PC-9 (cell line): ENCODE results near the gene FURIN. TPM values are rescaled to one million over a fixed set of nuclear protein-coding genes. Genes with fewer than 3 reads are reported as not detected.
A peak's percentile ranks its signal among the peaks of the same experiment; 100 is the strongest.

ENCODE experiments used
- BruUV-seq: library from RNA; stranded (reverse); fragments of 400-500 nt; replicated peaks from 2 replicates; lab custom pipeline; 2021; lab: Mats Ljungman, UMichigan
- CTCF ChIA-PET: fragments of 300-600 bp; sonication (Branson Sonifier 250); formaldehyde crosslinking; loops from one replicate; lab custom pipeline; 2022; ENCODE audit warnings: antibody characterized with exemption; lab: Charles Lee
- POLR2A ChIA-PET: fragments of 300-600 bp; sonication (Branson Sonifier 250); formaldehyde crosslinking; loops from one replicate; lab custom pipeline; 2022; ENCODE audit warnings: antibody characterized with exemption; ENCODE audit not compliant: unreplicated experiment; lab: Charles Lee
- DNase-seq, 2 experiments: peaks; one replicate each; pipeline versions ENCODE4 v3.0.0 to v3.0.0-alpha.2; 2015 to 2022; ENCODE audit warnings: mixed read lengths in 1 of 2
- H2AFZ ChIP-seq: fragments of 200-600 bp; sonication (generic); 2 replicates; pipeline ENCODE4 v1.8.1; 2017; ENCODE audit warnings: antibody characterized with exemption
- H3F3A ChIP-seq: fragments of 200-600 bp; sonication (generic); 2 replicates; pipeline ENCODE4 v1.8.1; 2017; ENCODE audit warnings: antibody characterized with exemption, mild to moderate bottlenecking, low read depth; ENCODE audit not compliant: insufficient read depth
- H3K27ac ChIP-seq: fragments of 200-600 bp; sonication (generic); 2 replicates; pipeline ENCODE4 v1.6.1; 2016; ENCODE audit warnings: mixed run types
- H3K27me3 ChIP-seq: fragments of 200-600 bp; sonication (generic); 2 replicates; pipeline ENCODE4 v1.6.1; 2016; ENCODE audit warnings: low read depth, mixed run types; ENCODE audit not compliant: insufficient read depth
- H3K36me3 ChIP-seq: fragments of 200-600 bp; sonication (generic); 2 replicates; pipeline ENCODE4 v1.6.1; 2016; ENCODE audit warnings: low read depth, mixed run types
- H3K4me1 ChIP-seq: fragments of 200-600 bp; sonication (generic); replicated peaks from 2 replicates; pipeline ENCODE4 v1.6.1; 2016; ENCODE audit warnings: mixed run types; ENCODE audit not compliant: insufficient read depth
- H3K4me2 ChIP-seq: fragments of 200-600 bp; sonication (generic); 2 replicates; pipeline ENCODE4 v1.6.1; 2017; ENCODE audit warnings: mixed run types
- H3K4me3 ChIP-seq: fragments of 200-600 bp; sonication (generic); 2 replicates; pipeline ENCODE4 v1.6.1; 2016; ENCODE audit warnings: mixed run types
- H3K79me2 ChIP-seq: fragments of 200-600 bp; sonication (generic); 2 replicates; pipeline ENCODE4 v1.6.1; 2017; ENCODE audit warnings: low read depth, mixed run types
- H3K9me2 ChIP-seq: fragments of 200-600 bp; sonication (generic); 2 replicates; pipeline ENCODE4 v1.8.1; 2017; ENCODE audit warnings: mild to moderate bottlenecking; ENCODE audit not compliant: insufficient read depth
- H3K9me3 ChIP-seq: fragments of 200-600 bp; sonication (generic); 2 replicates; pipeline ENCODE4 v1.8.1; 2016; ENCODE audit warnings: low read depth; ENCODE audit not compliant: insufficient read depth
- H4K20me1 ChIP-seq: fragments of 200-600 bp; sonication (generic); 2 replicates; pipeline ENCODE4 v1.8.1; 2017; ENCODE audit not compliant: insufficient read depth
- EZH2 ChIP-seq: fragments of 200-600 bp; sonication (generic); IDR thresholded peaks from 2 replicates; pipeline ENCODE4 v1.8.0; 2017; ENCODE audit warnings: antibody characterized with exemption, low read depth
- intact Hi-C: fragments of 100-400 bp; cut with micrococcal nuclease; formaldehyde crosslinking; loops from one replicate; pipeline ENCODE4 v1.10.0; 2022; ENCODE audit not compliant: unreplicated experiment
- total RNA-seq: library from RNA; stranded (reverse); gene quantifications from 2 replicates; pipeline ENCODE4 v1.2.3, GENCODE V29; 2021
- TF ChIP-seq, protein P1 (sequence below): fragments of 200-600 bp; sonication (generic); conservative IDR thresholded peaks from 2 replicates; pipeline ENCODE4 v1.6.1; 2017; ENCODE audit warnings: mixed run types, antibody characterized with exemption, mild to moderate bottlenecking, moderate library complexity

FURIN gene
- total RNA-seq, 1 experiment from 2014 or later = 50.4 TPM

GRCh38 chr15:90881978-90882721, 13.8 kb downstream of the FURIN start:
- Histone ChIP-seq H2AFZ (no peak overlapping the region), H3K4me3 (no peak overlapping the region), H3K4me2 (no peak overlapping the region), H3K9me3 (no peaks in the 10 kb centered on the region), H3K27me3 (no peaks in the 10 kb centered on the region), H3K4me1 (no peaks in the 10 kb centered on the region), H3F3A (peaks cover 7% of the 10 kb centered on the region; the same call in 1 of the 2 replicates), H3K79me2 (no peaks in the 10 kb centered on the region), H3K9me2 (no peaks in the 10 kb centered on the region), H3K36me3 (0 out of 2 replicates have a peak, but pooled peaks cover 5% of the 10 kb centered on the region), H3K27ac (no peak overlapping the region), H4K20me1 (peaks cover 4% of the 10 kb centered on the region; the same call in 1 of the 2 replicates)
- no TSS peak for BruUV-seq
- DNase-seq = no peak
- intact Hi-C loops = no loop called here
- CTCF ChIA-PET = no interaction called here
- POLR2A ChIA-PET = no interaction called here
- TF ChIP-seq EZH2 = no peak
- TF ChIP-seq, protein P1, sequence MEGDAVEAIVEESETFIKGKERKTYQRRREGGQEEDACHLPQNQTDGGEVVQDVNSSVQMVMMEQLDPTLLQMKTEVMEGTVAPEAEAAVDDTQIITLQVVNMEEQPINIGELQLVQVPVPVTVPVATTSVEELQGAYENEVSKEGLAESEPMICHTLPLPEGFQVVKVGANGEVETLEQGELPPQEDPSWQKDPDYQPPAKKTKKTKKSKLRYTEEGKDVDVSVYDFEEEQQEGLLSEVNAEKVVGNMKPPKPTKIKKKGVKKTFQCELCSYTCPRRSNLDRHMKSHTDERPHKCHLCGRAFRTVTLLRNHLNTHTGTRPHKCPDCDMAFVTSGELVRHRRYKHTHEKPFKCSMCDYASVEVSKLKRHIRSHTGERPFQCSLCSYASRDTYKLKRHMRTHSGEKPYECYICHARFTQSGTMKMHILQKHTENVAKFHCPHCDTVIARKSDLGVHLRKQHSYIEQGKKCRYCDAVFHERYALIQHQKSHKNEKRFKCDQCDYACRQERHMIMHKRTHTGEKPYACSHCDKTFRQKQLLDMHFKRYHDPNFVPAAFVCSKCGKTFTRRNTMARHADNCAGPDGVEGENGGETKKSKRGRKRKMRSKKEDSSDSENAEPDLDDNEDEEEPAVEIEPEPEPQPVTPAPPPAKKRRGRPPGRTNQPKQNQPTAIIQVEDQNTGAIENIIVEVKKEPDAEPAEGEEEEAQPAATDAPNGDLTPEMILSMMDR = no peak

DNA sequence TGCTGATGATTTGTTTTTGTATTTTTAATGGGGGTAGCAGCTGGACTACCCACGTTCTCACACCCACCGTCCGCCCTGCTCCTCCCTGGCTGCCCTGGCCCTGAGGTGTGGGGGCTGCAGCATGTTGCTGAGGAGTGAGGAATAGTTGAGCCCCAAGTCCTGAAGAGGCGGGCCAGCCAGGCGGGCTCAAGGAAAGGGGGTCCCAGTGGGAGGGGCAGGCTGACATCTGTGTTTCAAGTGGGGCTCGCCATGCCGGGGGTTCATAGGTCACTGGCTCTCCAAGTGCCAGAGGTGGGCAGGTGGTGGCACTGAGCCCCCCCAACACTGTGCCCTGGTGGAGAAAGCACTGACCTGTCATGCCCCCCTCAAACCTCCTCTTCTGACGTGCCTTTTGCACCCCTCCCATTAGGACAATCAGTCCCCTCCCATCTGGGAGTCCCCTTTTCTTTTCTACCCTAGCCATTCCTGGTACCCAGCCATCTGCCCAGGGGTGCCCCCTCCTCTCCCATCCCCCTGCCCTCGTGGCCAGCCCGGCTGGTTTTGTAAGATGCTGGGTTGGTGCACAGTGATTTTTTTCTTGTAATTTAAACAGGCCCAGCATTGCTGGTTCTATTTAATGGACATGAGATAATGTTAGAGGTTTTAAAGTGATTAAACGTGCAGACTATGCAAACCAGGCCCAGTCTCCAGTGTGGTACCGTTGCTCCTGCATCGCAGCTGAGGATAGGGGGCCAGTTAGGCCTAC, 14.6 kb downstream of the FURIN start:
- ChIA-PET POLR2A (no interaction called here), CTCF (no interaction called here)
- H3K79me2 ChIP-seq = no peaks in the 10 kb centered on the region
- peaks cover 7% of the 10 kb centered on the region; the same call in 1 of the 2 replicates for H3F3A ChIP-seq
- H4K20me1 ChIP-seq = peaks cover 4% of the 10 kb centered on the region; the same call in 1 of the 2 replicates
- no peaks in the 10 kb centered on the region for H3K9me3 ChIP-seq
- H3K36me3 ChIP-seq = 0 out of 2 replicates have a peak, but pooled peaks cover 5% of the 10 kb centered on the region
- no peak overlapping the region for H3K4me2 ChIP-seq
- H3K4me1 ChIP-seq = no peaks in the 10 kb centered on the region
- no peaks in the 10 kb centered on the region for H3K27me3 ChIP-seq
- no peak overlapping the region for H2AFZ ChIP-seq
- BruUV-seq = TSS peak; percentile 12
- no peak overlapping the region for H3K4me3 ChIP-seq
- H3K9me2 ChIP-seq = no peaks in the 10 kb centered on the region
- TF ChIP-seq EZH2 = no peak
- TF ChIP-seq, protein P1 = no peak
- intact Hi-C loops = no loop called here
- DNase-seq = no peak
- H3K27ac ChIP-seq = no peak overlapping the region

DNA sequence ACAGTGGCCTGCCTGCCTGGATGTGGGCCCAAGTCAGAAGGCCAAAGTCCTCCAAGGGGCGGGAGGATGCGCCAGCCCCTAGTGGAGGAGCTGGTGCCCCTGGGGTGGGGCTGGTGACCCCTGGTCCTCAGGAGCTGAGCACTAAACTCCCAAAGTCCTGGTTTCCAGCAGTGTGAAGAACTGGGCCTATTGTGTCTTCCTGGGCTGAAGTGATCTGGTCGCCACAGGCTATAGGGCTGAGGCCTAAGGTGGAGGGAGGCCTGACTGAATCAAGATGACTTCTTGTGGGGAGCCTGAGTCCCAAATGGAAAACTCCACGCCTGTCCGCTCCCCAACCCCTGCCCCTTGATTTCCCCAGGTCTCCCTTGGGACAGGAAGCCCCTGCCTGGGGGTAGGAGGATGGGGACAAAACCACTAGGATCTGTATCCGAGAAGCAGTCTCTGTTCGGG, 15.2 kb downstream of the FURIN start:
- Histone ChIP-seq H3K36me3 (no peaks in the 10 kb centered on the region), H3K27ac (no peak overlapping the region), H3K4me2 (no peak overlapping the region), H3K79me2 (no peaks in the 10 kb centered on the region), H3K9me3 (no peaks in the 10 kb centered on the region), H4K20me1 (peaks cover 4% of the 10 kb centered on the region; the same call in 1 of the 2 replicates), H2AFZ (no peak overlapping the region), H3K4me1 (no peaks in the 10 kb centered on the region), H3K27me3 (no peaks in the 10 kb centered on the region), H3K9me2 (no peaks in the 10 kb centered on the region), H3F3A (peaks cover 7% of the 10 kb centered on the region; the same call in 1 of the 2 replicates), H3K4me3 (no peak overlapping the region)
- BruUV-seq = no TSS peak
- DNase-seq = no peak
- ChIA-PET POLR2A (no interaction called here), CTCF (no interaction called here)
- intact Hi-C loops = no loop called here
- TF ChIP-seq, protein P1 = no peak
- no peak for TF ChIP-seq EZH2
